DOHH2 (cell line): Measurements from ENCODE around the gene SMOC1.

Experiments used
- CTCF ChIP-seq: fragments of 200-600 bp; sonication (generic); IDR thresholded peaks from one replicate; pipeline ENCODE4 v1.5.1; 2014; ENCODE audit warnings: antibody characterized with exemption, mild to moderate bottlenecking, low read depth, low read length; ENCODE audit not compliant: poor library complexity, severe bottlenecking
- EZH2phosphoT487 ChIP-seq: fragments of 200-600 bp; sonication (generic); IDR thresholded peaks from 2 replicates; pipeline ENCODE4 v1.6.1; 2017; ENCODE audit warnings: borderline replicate concordance, mild to moderate bottlenecking, antibody characterized with exemption, low read length, moderate library complexity, mixed read lengths

- no peak for TF ChIP-seq EZH2phosphoT487
- no peak for TF ChIP-seq CTCF
These were observed 84.8 kb downstream of the SMOC1 start for GRCh38 chr14:69963966-69964365.
